Suprapubic skin (tissue), 4 donors: Measurements from ENCODE around the gene PRRT3. TPM values are rescaled to one million over a fixed set of nuclear protein-coding genes. Genes with fewer than 3 reads are reported as not detected.

Experiments
- DNase-seq, 2 donors: peaks; one replicate each; pipeline ENCODE4 v3.0.0-alpha.2; 2019; ENCODE audit warnings: low spot score in 2 of 2
- H3K27ac ChIP-seq: fragments of 200-600 bp; sonication (generic); one replicate; pipeline ENCODE4 v1.5.1; 2019
- H3K27me3 ChIP-seq: fragments of 200-600 bp; sonication (generic); one replicate; pipeline ENCODE4 v1.5.1; 2019
- H3K36me3 ChIP-seq: fragments of 200-600 bp; sonication (generic); one replicate; pipeline ENCODE4 v1.5.1; 2019
- H3K4me1 ChIP-seq: fragments of 200-600 bp; sonication (generic); one replicate; pipeline ENCODE4 v1.5.1; 2019
- H3K4me3 ChIP-seq: fragments of 200-600 bp; sonication (generic); one replicate; pipeline ENCODE4 v1.5.1; 2019; ENCODE audit warnings: mild to moderate bottlenecking
- H3K9me3 ChIP-seq: fragments of 200-600 bp; sonication (generic); one replicate; pipeline ENCODE4 v1.5.1; 2019
- EP300 ChIP-seq: sonication (generic); formaldehyde crosslinking; IDR thresholded peaks from one replicate; pipeline ENCODE4 v1.6.1; 2017; ENCODE audit warnings: antibody characterized with exemption
- POLR2A ChIP-seq, 2 donors: fragments of 450-650 bp; IDR thresholded peaks; one replicate each; pipeline ENCODE4 v1.6.1; 2017; ENCODE audit warnings: antibody characterized with exemption in 2 of 2, mild to moderate bottlenecking in 2 of 2, moderate library complexity in 2 of 2
- POLR2AphosphoS5 ChIP-seq, 3 donors: sonication (generic); formaldehyde crosslinking; IDR thresholded peaks; one replicate each; pipeline ENCODE4 v1.6.1; 2017; ENCODE audit warnings: antibody characterized with exemption in 3 of 3
- WGBS: methylation state at CpG from one replicate; pipeline ENCODE4 v1.1.5; 2018; 5-methylcytosine and 5-hydroxymethylcytosine counted together
- total RNA-seq, 4 donors: library from RNA; depleted of rRNA; stranded (reverse); fragments of >200 nt; gene quantifications; one replicate each; pipeline ENCODE4 v1.1.0, GENCODE V29; 2016
- TF ChIP-seq, protein P1 (sequence below), 2 donors: fragments of 200-600 bp in 1 of 2; fragments of 450-650 bp in 1 of 2; sonication (generic) in 1 of 2; IDR thresholded peaks; one replicate each; pipeline ENCODE4 v1.5.1; 2016 to 2019; ENCODE audit warnings: antibody characterized with exemption in 2 of 2, mild to moderate bottlenecking in 1 of 2, moderate library complexity in 1 of 2

Gene PRRT3
- total RNA-seq, 4 donors from 2014 or later, result 2.5 to 6.1 (median 3.0) TPM

DNA sequence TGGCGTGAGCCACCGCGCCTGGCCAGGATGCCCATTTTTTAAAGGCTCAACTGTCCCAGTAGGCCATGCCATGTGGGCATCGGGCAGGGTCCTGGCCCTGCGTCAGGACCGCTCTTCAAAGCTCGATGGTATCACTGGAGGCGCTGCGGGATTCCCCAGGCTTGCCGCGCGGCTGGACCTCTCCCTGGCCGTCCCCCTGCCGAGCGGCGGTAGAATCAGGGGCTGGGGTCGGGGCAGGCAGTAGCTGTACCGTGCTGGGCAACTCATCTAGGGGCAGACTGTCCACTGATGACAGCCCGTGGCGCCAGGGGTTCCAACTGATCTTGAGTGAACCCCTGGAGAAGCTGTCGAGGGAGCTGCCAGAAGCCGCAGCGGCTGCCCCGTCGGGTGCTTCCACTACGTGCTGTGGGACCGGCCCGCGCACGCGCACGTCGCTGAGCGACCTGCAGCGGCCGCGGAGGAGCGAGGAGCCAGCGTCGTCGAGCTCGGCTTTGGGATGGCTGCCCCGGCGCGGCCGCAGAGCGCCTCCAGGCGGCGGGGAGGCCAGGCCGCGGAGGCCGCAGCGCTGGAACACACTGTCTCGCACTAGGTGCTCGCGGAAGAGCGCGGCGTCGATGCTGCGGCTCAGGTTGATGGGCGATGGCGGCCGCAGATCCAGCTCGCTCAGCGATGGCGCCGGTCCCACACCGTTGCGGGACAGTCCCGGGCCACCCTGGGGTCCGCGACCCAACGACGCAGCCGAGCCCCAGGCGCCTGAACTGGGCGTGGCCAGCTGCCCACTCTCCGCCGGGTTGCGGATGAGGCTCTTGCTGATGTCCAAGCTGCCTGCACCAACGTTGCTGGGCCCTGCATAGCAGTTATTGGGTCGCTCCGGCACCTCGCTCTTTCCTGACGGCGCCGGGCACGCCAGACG is 5.8 kb downstream of the PRRT3 start:
- Histone ChIP-seq H3K4me1 (peaks cover 22% of the 10 kb centered on the region), H3K36me3 (peaks cover 14% of the 10 kb centered on the region), H3K27ac (peak overlapping the region; percentile 74), H3K9me3 (no peaks in the 10 kb centered on the region), H3K27me3 (no peaks in the 10 kb centered on the region), H3K4me3 (peak overlapping the region; percentile 54)
- WGBS, result 11% methylated on average over 17 of the region's 90 CpGs
- no peak for TF ChIP-seq POLR2AphosphoS5 (IDR thresholded peaks at IDR 0.05)
- no peak for TF ChIP-seq EP300
- TF ChIP-seq POLR2A (IDR thresholded peaks at IDR 0.05), result peak in 1 of 2 donors; percentile 18
- TF ChIP-seq, protein P1, sequence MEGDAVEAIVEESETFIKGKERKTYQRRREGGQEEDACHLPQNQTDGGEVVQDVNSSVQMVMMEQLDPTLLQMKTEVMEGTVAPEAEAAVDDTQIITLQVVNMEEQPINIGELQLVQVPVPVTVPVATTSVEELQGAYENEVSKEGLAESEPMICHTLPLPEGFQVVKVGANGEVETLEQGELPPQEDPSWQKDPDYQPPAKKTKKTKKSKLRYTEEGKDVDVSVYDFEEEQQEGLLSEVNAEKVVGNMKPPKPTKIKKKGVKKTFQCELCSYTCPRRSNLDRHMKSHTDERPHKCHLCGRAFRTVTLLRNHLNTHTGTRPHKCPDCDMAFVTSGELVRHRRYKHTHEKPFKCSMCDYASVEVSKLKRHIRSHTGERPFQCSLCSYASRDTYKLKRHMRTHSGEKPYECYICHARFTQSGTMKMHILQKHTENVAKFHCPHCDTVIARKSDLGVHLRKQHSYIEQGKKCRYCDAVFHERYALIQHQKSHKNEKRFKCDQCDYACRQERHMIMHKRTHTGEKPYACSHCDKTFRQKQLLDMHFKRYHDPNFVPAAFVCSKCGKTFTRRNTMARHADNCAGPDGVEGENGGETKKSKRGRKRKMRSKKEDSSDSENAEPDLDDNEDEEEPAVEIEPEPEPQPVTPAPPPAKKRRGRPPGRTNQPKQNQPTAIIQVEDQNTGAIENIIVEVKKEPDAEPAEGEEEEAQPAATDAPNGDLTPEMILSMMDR (IDR thresholded peaks at IDR 0.05), result peak; percentile 52 to 81
- peak; percentile 92 for DNase-seq

DNA sequence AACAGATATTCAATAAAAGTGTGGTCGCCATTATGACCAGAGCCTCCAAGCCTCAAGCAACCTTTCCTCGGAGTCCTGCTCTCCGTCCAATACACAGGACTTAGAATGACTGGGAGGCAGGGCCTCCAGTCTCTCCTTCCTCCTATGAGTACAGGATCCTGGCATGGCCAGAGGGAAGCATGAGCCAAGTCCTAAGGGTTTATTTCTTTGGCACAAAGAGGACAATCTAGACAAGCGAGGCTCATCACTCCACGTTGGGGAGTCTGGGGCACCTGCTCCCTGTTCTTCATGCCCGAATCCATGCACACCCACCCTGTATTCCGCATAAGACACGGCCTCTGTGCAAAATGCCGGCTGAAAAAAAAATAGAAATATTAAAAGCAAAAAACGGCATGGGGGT is 6.8 kb downstream of the PRRT3 start:
- H3K9me3 ChIP-seq, result no peaks in the 10 kb centered on the region
- TF ChIP-seq, protein P1 (IDR thresholded peaks at IDR 0.05), result no peak
- TF ChIP-seq EP300 (no peak), POLR2A (IDR thresholded peaks at IDR 0.05) (no peak), POLR2AphosphoS5 (IDR thresholded peaks at IDR 0.05) (no peak)
- H3K27me3 ChIP-seq, result no peaks in the 10 kb centered on the region
- no peak overlapping the region for H3K27ac ChIP-seq
- H3K4me3 ChIP-seq, result no peak overlapping the region
- DNase-seq, result no peak
- WGBS, result 51% methylated on average over 10 of the region's 10 CpGs
- H3K4me1 ChIP-seq, result peaks cover 17% of the 10 kb centered on the region
- peaks cover 14% of the 10 kb centered on the region for H3K36me3 ChIP-seq

- TF ChIP-seq EP300 (no peak), POLR2AphosphoS5 (IDR thresholded peaks at IDR 0.05) (no peak), POLR2A (IDR thresholded peaks at IDR 0.05) (no peak)
- TF ChIP-seq, protein P1 (IDR thresholded peaks at IDR 0.05), result no peak
- Histone ChIP-seq H3K9me3 (no peaks in the 10 kb centered on the region), H3K27me3 (no peaks in the 10 kb centered on the region), H3K27ac (no peak overlapping the region), H3K4me1 (peaks cover 17% of the 10 kb centered on the region), H3K4me3 (no peak overlapping the region), H3K36me3 (peaks cover 12% of the 10 kb centered on the region)
- no peak for DNase-seq
- WGBS, result 100% methylated on average over 2 of the region's 11 CpGs
These were observed 7.9 kb downstream of the PRRT3 start for GRCh38 chr3:9944271-9944670.

- no peaks in the 10 kb centered on the region for H3K9me3 ChIP-seq
- peaks cover 9% of the 10 kb centered on the region for H3K36me3 ChIP-seq
- TF ChIP-seq, protein P1 (IDR thresholded peaks at IDR 0.05), result no peak
- TF ChIP-seq POLR2A (IDR thresholded peaks at IDR 0.05) (no peak), EP300 (no peak), POLR2AphosphoS5 (IDR thresholded peaks at IDR 0.05) (no peak)
- H3K4me3 ChIP-seq, result no peak overlapping the region
- no peak for DNase-seq
- H3K27me3 ChIP-seq, result no peaks in the 10 kb centered on the region
- H3K4me1 ChIP-seq, result peaks cover 17% of the 10 kb centered on the region
- no peak overlapping the region for H3K27ac ChIP-seq
- 84% methylated on average over 11 of the region's 11 CpGs for WGBS
These were observed 9.1 kb downstream of the PRRT3 start for GRCh38 chr3:9942934-9943690.

DNA sequence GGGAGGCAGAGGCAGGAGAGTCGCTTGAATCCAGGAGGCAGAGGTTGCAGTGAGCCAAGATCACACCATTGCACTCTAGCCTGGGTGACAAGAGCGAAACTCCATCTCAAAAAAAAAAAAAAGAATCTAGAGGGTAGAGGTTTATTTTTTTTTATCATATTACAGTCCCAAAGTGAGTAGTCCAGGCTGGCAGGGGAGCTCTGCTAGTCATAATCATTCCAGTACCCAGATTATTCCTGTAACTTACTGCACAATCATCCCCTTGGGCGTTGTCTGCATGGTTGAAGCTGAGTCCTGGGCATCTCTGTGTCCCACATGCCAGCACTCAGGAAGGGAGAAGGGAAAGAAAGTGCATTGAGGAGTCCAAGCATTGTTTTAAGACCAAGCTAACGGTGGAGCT is 10.0 kb downstream of the PRRT3 start:
- Histone ChIP-seq H3K9me3 (no peaks in the 10 kb centered on the region), H3K4me1 (peaks cover 9% of the 10 kb centered on the region), H3K27ac (no peak overlapping the region), H3K36me3 (peaks cover 14% of the 10 kb centered on the region), H3K27me3 (no peaks in the 10 kb centered on the region), H3K4me3 (no peak overlapping the region)
- TF ChIP-seq EP300 (no peak), POLR2AphosphoS5 (IDR thresholded peaks at IDR 0.05) (no peak), POLR2A (IDR thresholded peaks at IDR 0.05) (no peak)
- TF ChIP-seq, protein P1 (IDR thresholded peaks at IDR 0.05), result no peak
- no peak for DNase-seq
- 82% methylated on average over 4 of the region's 4 CpGs for WGBS
